Breast epithelium (tissue), 3 donors: ENCODE measurements around the gene SESN1.

Experiments
- POLR2A ChIP-seq: fragments of 450-650 bp; IDR thresholded peaks from one replicate; pipeline ENCODE4 v1.6.1; 2016; ENCODE audit warnings: antibody characterized with exemption, mild to moderate bottlenecking, moderate library complexity
- POLR2AphosphoS5 ChIP-seq, 3 donors: sonication (generic); formaldehyde crosslinking; IDR thresholded peaks; one replicate each; pipeline ENCODE4 v1.6.1; 2017; ENCODE audit warnings: antibody characterized with exemption in 3 of 3
- TF ChIP-seq, protein P1 (sequence below), 3 donors: fragments of 450-650 bp; IDR thresholded peaks; one replicate each; pipeline ENCODE4 v1.5.1; 2016 to 2017; ENCODE audit warnings: antibody characterized with exemption in 3 of 3, mild to moderate bottlenecking in 3 of 3, moderate library complexity in 3 of 3

DNA sequence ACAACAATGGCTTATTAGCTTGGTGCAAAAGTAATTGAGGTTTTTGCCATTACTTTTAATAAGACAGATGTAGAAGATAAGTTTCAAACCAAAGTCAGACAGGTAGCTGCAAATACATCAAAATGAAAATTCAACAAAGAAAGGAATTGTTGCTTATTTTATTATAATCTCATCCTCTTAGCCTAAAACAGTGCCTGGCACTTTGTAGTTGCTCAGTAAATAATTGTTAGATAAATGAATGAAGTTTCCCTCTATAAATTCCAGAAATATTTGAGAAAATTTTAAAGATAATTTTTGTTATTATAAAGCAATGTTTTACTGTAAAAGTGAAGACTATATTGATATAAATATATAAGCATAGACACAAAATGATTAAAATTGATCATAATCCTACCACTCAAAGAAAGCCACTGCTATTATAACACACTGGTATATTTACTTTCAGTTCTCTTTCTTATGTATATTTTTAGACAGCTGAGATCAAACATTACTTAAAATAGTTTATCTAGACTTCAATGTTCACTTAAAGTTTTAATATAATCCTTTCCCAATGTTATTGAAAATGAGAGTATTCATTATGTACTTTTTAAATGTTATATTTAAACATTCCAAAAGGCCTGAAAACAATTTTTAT lies 42.5 kb downstream of the SESN1 start:
- no peak for TF ChIP-seq POLR2AphosphoS5 (IDR thresholded peaks at IDR 0.05)
- TF ChIP-seq POLR2A: no peak
- TF ChIP-seq, protein P1, sequence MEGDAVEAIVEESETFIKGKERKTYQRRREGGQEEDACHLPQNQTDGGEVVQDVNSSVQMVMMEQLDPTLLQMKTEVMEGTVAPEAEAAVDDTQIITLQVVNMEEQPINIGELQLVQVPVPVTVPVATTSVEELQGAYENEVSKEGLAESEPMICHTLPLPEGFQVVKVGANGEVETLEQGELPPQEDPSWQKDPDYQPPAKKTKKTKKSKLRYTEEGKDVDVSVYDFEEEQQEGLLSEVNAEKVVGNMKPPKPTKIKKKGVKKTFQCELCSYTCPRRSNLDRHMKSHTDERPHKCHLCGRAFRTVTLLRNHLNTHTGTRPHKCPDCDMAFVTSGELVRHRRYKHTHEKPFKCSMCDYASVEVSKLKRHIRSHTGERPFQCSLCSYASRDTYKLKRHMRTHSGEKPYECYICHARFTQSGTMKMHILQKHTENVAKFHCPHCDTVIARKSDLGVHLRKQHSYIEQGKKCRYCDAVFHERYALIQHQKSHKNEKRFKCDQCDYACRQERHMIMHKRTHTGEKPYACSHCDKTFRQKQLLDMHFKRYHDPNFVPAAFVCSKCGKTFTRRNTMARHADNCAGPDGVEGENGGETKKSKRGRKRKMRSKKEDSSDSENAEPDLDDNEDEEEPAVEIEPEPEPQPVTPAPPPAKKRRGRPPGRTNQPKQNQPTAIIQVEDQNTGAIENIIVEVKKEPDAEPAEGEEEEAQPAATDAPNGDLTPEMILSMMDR (IDR thresholded peaks at IDR 0.05): no peak
